CD14-positive monocyte (primary cell): ENCODE measurements around the gene MGAT5. TPM values are rescaled to one million over a fixed set of nuclear protein-coding genes. Genes with fewer than 3 reads are reported as not detected.

ENCODE experiments used
- DNase-seq, 3 donors: peaks; one replicate each; pipeline ENCODE4 v3.0.0-alpha.2; 2011 to 2022
- H2AFZ ChIP-seq: 2 replicates; pipeline ENCODE4 v1.6.0; 2012; ENCODE audit warnings: mild to moderate bottlenecking, low read depth, low read length, inconsistent platforms; ENCODE audit not compliant: insufficient read depth, poor library complexity, severe bottlenecking
- H3K27ac ChIP-seq, 2 donors: 1 replicate in 1 of 2; 2 replicates in 1 of 2; pipeline ENCODE4 v1.5.1; 2012 to 2013; ENCODE audit warnings: low read length in 2 of 2, control low read depth in 1 of 2, inconsistent platforms in 1 of 2, low read depth in 1 of 2, mild to moderate bottlenecking in 1 of 2
- H3K27me3 ChIP-seq, 2 donors: one replicate each; pipeline versions ENCODE4 v1.6.0 to v1.6.1; 2011 to 2013; ENCODE audit warnings: low read length in 2 of 2; ENCODE audit not compliant: control insufficient read depth in 2 of 2, insufficient read depth in 2 of 2
- H3K36me3 ChIP-seq, 2 donors: replicated peaks in 1 of 2; 1 replicate in 1 of 2; 2 replicates in 1 of 2; pipeline versions ENCODE4 v1.5.1 to v1.6.1; 2012 to 2013; ENCODE audit warnings: low read length in 2 of 2, control low read depth in 1 of 2, inconsistent platforms in 1 of 2, mild to moderate bottlenecking in 1 of 2; ENCODE audit not compliant: insufficient read depth in 2 of 2, control insufficient read depth in 1 of 2
- H3K4me1 ChIP-seq, 2 donors: 1 replicate in 1 of 2; 2 replicates in 1 of 2; pipeline versions ENCODE4 v1.5.1 to v1.6.1; 2012 to 2013; ENCODE audit warnings: low read length in 2 of 2, control low read depth in 1 of 2, inconsistent platforms in 1 of 2, mild to moderate bottlenecking in 1 of 2, moderate library complexity in 1 of 2; ENCODE audit not compliant: insufficient read depth in 2 of 2, control insufficient read depth in 1 of 2
- H3K4me2 ChIP-seq: replicated peaks from 2 replicates; pipeline ENCODE3; 2012; ENCODE audit warnings: low read length, moderate library complexity, mild to moderate bottlenecking; ENCODE audit not compliant: poor library complexity, severe bottlenecking; ENCODE audit errors: extremely low read depth
- H3K4me3 ChIP-seq, 3 experiments: fragments of 200-600 bp in 1 of 3; sonication (generic) in 1 of 3; replicated peaks in 1 of 3; 1 replicate in 2 of 3; 2 replicates in 1 of 3; pipeline ENCODE4 v1.5.1; 2011 to 2013; ENCODE audit warnings: low read length in 3 of 3, mild to moderate bottlenecking in 3 of 3, control low read depth in 2 of 3, low read depth in 2 of 3, inconsistent platforms in 1 of 3, moderate library complexity in 1 of 3
- H3K79me2 ChIP-seq: 2 replicates; pipeline ENCODE4 v1.6.0; 2012; ENCODE audit warnings: mild to moderate bottlenecking, control low read depth, inconsistent platforms, low read length, moderate library complexity; ENCODE audit not compliant: insufficient read depth
- H3K9ac ChIP-seq: 2 replicates; pipeline ENCODE4 v1.6.0; 2017; ENCODE audit warnings: low read length, mild to moderate bottlenecking; ENCODE audit not compliant: insufficient read depth, poor library complexity, severe bottlenecking
- H3K9me3 ChIP-seq, 2 donors: replicated peaks in 1 of 2; 1 replicate in 1 of 2; 2 replicates in 1 of 2; pipeline versions ENCODE4 v1.5.1 to v1.6.1; 2012 to 2013; ENCODE audit warnings: low read length in 2 of 2, control low read depth in 1 of 2; ENCODE audit not compliant: control insufficient read depth in 1 of 2, insufficient read depth in 1 of 2
- H4K20me1 ChIP-seq: 2 replicates; pipeline ENCODE4 v1.6.0; 2012; ENCODE audit warnings: mild to moderate bottlenecking, low read length, control low read depth, moderate library complexity; ENCODE audit not compliant: insufficient read depth
- H3K27ac Mint-ChIP-seq, 7 donors: one replicate each; pipeline ENCODE4 v1.8.0; 2020; ENCODE audit warnings: mild to moderate bottlenecking in 7 of 7, mixed read lengths in 7 of 7, moderate library complexity in 6 of 7, inconsistent platforms in 2 of 7
- H3K27me3 Mint-ChIP-seq, 3 donors: one replicate each; pipeline ENCODE4 v1.8.0; 2021 to 2022; ENCODE audit warnings: low read depth in 3 of 3, mild to moderate bottlenecking in 3 of 3, mixed read lengths in 3 of 3, moderate library complexity in 3 of 3, inconsistent platforms in 1 of 3
- H3K36me3 Mint-ChIP-seq, 2 donors: one replicate each; pipeline ENCODE4 v1.8.0; 2020; ENCODE audit warnings: mixed read lengths in 2 of 2, inconsistent platforms in 1 of 2, mild to moderate bottlenecking in 1 of 2
- H3K4me1 Mint-ChIP-seq: one replicate; pipeline ENCODE4 v1.8.0; 2020; ENCODE audit warnings: mild to moderate bottlenecking, mixed read lengths
- H3K4me3 Mint-ChIP-seq, 2 donors: one replicate each; pipeline ENCODE4 v1.8.0; 2020; ENCODE audit warnings: mild to moderate bottlenecking in 2 of 2, mixed read lengths in 2 of 2, moderate library complexity in 1 of 2
- H3K9me3 Mint-ChIP-seq, 7 donors: one replicate each; pipeline ENCODE4 v1.8.0; 2020 to 2022; ENCODE audit warnings: mixed read lengths in 7 of 7, mild to moderate bottlenecking in 6 of 7, moderate library complexity in 6 of 7, inconsistent platforms in 2 of 7
- WGBS: methylation state at CpG from one replicate; pipeline ENCODE4 v1.1.5; 2013; ENCODE audit warnings: missing lambda C conversion rate; ENCODE audit not compliant: insufficient coverage; 5-methylcytosine and 5-hydroxymethylcytosine counted together
- intact Hi-C, 2 donors: fragments of 100-400 bp; cut with micrococcal nuclease; formaldehyde crosslinking; loops; one replicate each; pipeline versions ENCODE4 v1.15.0 to v1.15.1; 2023
- polyA plus RNA-seq, 3 donors: library from polyadenylated mRNA; depleted of rRNA in 1 of 3; unstranded in 2 of 3; stranded (reverse) in 1 of 3; fragments of 300-500 nt in 2 of 3; fragments of >200 nt in 1 of 3; fragmentation: Illumina TruSeq in 2 of 3; gene quantifications; 1 replicate in 2 of 3; 2 replicates in 1 of 3; pipeline ENCODE4 v1.2.3, GENCODE V29; 2012 to 2021
- TF ChIP-seq, protein P1 (sequence below): fragments of 200-600 bp; IDR thresholded peaks from one replicate; pipeline ENCODE4 v1.8.0; 2022; ENCODE audit warnings: antibody characterized with exemption, mild to moderate bottlenecking

Gene MGAT5
- polyA plus RNA-seq, 3 donors: 1.9 to 6.6 (median 2.4) TPM

DNA sequence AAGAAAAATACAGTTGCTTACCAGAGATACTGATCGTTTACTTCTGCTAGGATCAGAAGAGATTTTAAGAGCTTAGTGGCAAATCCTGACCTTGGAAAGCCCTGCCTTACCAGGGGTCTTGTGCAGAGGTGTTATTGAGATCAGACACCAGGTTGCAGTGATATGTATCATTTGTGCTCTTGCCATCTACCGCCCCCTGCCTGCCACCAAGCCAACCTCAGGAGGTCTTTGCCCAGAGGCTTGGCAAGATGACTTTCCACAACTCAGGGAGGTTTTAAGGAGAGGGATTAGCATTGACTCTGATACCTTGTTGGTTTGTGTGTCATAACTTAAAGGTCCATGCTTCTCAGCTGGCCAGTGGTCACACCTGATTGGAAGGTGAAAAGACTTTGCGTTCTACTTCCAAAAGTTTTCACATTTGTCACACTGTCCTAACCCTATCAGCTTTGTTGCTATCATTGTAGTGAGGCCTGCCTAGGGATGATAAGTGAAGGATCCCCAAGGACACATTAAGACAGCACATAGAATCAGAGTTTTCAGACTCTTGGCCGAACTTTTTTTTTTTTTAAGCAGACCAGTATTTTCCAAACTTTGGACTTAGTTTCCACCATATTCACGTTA lies 46.2 kb upstream of the MGAT5 start:
- TF ChIP-seq, protein P1, sequence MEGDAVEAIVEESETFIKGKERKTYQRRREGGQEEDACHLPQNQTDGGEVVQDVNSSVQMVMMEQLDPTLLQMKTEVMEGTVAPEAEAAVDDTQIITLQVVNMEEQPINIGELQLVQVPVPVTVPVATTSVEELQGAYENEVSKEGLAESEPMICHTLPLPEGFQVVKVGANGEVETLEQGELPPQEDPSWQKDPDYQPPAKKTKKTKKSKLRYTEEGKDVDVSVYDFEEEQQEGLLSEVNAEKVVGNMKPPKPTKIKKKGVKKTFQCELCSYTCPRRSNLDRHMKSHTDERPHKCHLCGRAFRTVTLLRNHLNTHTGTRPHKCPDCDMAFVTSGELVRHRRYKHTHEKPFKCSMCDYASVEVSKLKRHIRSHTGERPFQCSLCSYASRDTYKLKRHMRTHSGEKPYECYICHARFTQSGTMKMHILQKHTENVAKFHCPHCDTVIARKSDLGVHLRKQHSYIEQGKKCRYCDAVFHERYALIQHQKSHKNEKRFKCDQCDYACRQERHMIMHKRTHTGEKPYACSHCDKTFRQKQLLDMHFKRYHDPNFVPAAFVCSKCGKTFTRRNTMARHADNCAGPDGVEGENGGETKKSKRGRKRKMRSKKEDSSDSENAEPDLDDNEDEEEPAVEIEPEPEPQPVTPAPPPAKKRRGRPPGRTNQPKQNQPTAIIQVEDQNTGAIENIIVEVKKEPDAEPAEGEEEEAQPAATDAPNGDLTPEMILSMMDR: peak; percentile 73
- Histone ChIP-seq H3K27ac (no peak overlapping the region), H3K4me2 (no peak overlapping the region), H3K36me3 (no peaks in the 10 kb centered on the region), H3K9ac (no peak overlapping the region), H3K9me3 (no peaks in the 10 kb centered on the region), H4K20me1 (peaks cover 15% of the 10 kb centered on the region), H3K79me2 (peaks cover 9% of the 10 kb centered on the region), H3K4me1 (peaks cover 26 to 33% of the 10 kb centered on the region in 2 donors), H3K4me3 (no peak overlapping the region), H2AFZ (no peak overlapping the region), H3K27me3 (no peaks in the 10 kb centered on the region)
- no peak overlapping the region for H3K27ac Mint-ChIP-seq
- peak in 2 of 3 donors; percentile 20 to 39 for DNase-seq
- peaks cover 11% of the 10 kb centered on the region for H3K4me1 Mint-ChIP-seq
- H3K36me3 Mint-ChIP-seq: no peaks in the 10 kb centered on the region
- intact Hi-C loops: no loop called here
- WGBS: no CpG with 5 or more reads among the region's 5 CpGs
- no peaks in the 10 kb centered on the region for H3K27me3 Mint-ChIP-seq
- H3K9me3 Mint-ChIP-seq: no peaks in the 10 kb centered on the region
- H3K4me3 Mint-ChIP-seq: no peak overlapping the region

- peaks cover 0 to 2% of the 10 kb centered on the region in 2 donors for H3K36me3 Mint-ChIP-seq
- H3K4me3 Mint-ChIP-seq: no peak overlapping the region
- H3K27ac Mint-ChIP-seq: peak overlapping the region in 4 of 7 donors; percentile 50 to 77 (median 66)
- WGBS: no CpG with 5 or more reads among the region's 2 CpGs
- no peaks in the 10 kb centered on the region for H3K27me3 Mint-ChIP-seq
- Histone ChIP-seq H3K27me3 (no peaks in the 10 kb centered on the region), H3K36me3 (no peaks in the 10 kb centered on the region), H3K9ac (no peak overlapping the region), H3K79me2 (peaks cover 18% of the 10 kb centered on the region), H3K27ac (peak overlapping the region in 1 of 2 donors; percentile 48), H3K4me3 (no peak overlapping the region), H4K20me1 (peaks cover 16% of the 10 kb centered on the region), H3K4me1 (peaks cover 27 to 36% of the 10 kb centered on the region in 2 donors), H3K9me3 (no peaks in the 10 kb centered on the region), H3K4me2 (no peak overlapping the region), H2AFZ (no peak overlapping the region)
- H3K4me1 Mint-ChIP-seq: peaks cover 13% of the 10 kb centered on the region
- intact Hi-C loops: no loop called here
- H3K9me3 Mint-ChIP-seq: no peaks in the 10 kb centered on the region
- DNase-seq: peak; percentile 38 to 78 (median 41)
- TF ChIP-seq, protein P1: no peak
Observed at GRCh38 chr2:134208825-134209224, 45.0 kb upstream of the MGAT5 start.
